Adrenal gland (tissue), 12 donors: ENCODE data around the gene NTPCR. TPM values are rescaled to one million over a fixed set of nuclear protein-coding genes. Genes with fewer than 3 reads are reported as not detected.
A peak's percentile ranks its signal among the peaks of the same experiment; 100 is the strongest.

Experiments
- DNase-seq, 7 donors: peaks; one replicate each; pipeline ENCODE4 v3.0.0-alpha.2; 2019 to 2020
- H3K27ac ChIP-seq, 5 donors: fragments of 200-600 bp; sonication (generic) in 4 of 5; 1 replicate in 3 of 5; 2 replicates in 2 of 5; pipeline versions ENCODE4 v1.5.1 to v1.8.0; 2016 to 2020; ENCODE audit warnings: mild to moderate bottlenecking in 1 of 5
- H3K27me3 ChIP-seq: fragments of 200-600 bp; 2 replicates; pipeline ENCODE4 v1.8.0; 2021
- H3K36me3 ChIP-seq, 2 donors: fragments of 200-600 bp; replicated peaks in 1 of 2; 1 replicate in 1 of 2; 2 replicates in 1 of 2; pipeline versions ENCODE4 v1.5.1 to v1.8.0; 2018 to 2022
- H3K4me1 ChIP-seq, 2 donors: fragments of 200-600 bp; replicated peaks in 1 of 2; 1 replicate in 1 of 2; 2 replicates in 1 of 2; pipeline versions ENCODE4 v1.5.1 to v1.8.0; 2018 to 2021
- H3K4me3 ChIP-seq, 4 donors: fragments of 200-600 bp; sonication (generic) in 3 of 4; one replicate each; pipeline ENCODE4 v1.5.1; 2016 to 2018
- H3K9me3 ChIP-seq, 3 donors: fragments of 200-600 bp; sonication (generic) in 1 of 3; replicated peaks in 1 of 3; 1 replicate in 2 of 3; 2 replicates in 1 of 3; pipeline versions ENCODE4 v1.5.1 to v1.8.0; 2016 to 2021
- CTCF ChIP-seq, 6 experiments: fragments of 450-650 bp in 4 of 6; fragments of 200-600 bp in 2 of 6; sonication (generic) in 1 of 6; IDR thresholded peaks; 1 replicate in 5 of 6; 2 replicates in 1 of 6; pipeline versions ENCODE4 v1.5.1 to v1.8.0; 2016 to 2021; ENCODE audit warnings: antibody characterized with exemption in 6 of 6, mild to moderate bottlenecking in 2 of 6, moderate library complexity in 1 of 6
- POLR2A ChIP-seq, 2 donors: fragments of 450-650 bp; IDR thresholded peaks; one replicate each; pipeline ENCODE4 v1.6.1; 2017; ENCODE audit warnings: antibody characterized with exemption in 2 of 2, mild to moderate bottlenecking in 2 of 2, moderate library complexity in 1 of 2
- WGBS, 4 donors: extraction: QIAGEN DNeasy Blood & Tissue Kit in 2 of 4; methylation state at CpG; one replicate each; pipeline versions ENCODE4 v1.1.5 to v1.1.7; 2013 to 2017; 5-methylcytosine and 5-hydroxymethylcytosine counted together
- intact Hi-C, 2 donors: fragments of 100-400 bp; cut with DNase I; formaldehyde crosslinking; loops; one replicate each; pipeline versions ENCODE4 v1.14.1 to v1.15.0; 2022 to 2023
- polyA plus RNA-seq, 3 donors: library from polyadenylated mRNA; stranded (reverse); fragments of 200-250 nt in 2 of 3; fragments of 350-450 nt in 1 of 3; fragmentation: Illumina TruSeq in 1 of 3; extraction: RNeasy Lipid Tissue Mini Kit (QIAGEN cat#74804) in 1 of 3; gene quantifications; one replicate each; pipeline ENCODE4 v1.2.3, GENCODE V29; 2013 to 2014
- total RNA-seq, 9 donors: library from RNA; depleted of rRNA in 4 of 9; stranded (reverse); fragments of >200 nt in 4 of 9; fragments of 120-200 nt in 1 of 9; fragmentation: NEBNext Ultra II Directional in 1 of 9; extraction: Animal tissue kit (Norgen Biotek cat#: 25700) in 1 of 9; gene quantifications; one replicate each; pipeline versions ENCODE4 v1.1.0 to v1.2.4, GENCODE V29; 2013 to 2023
- donor health status: healthy with polysubstance abuse.
- donor health status: Bipolar disorder and iron deficiency.
- donor health status: DM: yes; HTN: yes; CAD: no.
- donor health status: DM: no; HTN: no; CAD: no.
- donor health status: DM: no; HTN: no; CAD: no.
- donor health status: DM: yes; HTN: yes; CAD: no.

The NTPCR gene
- total and polyA plus RNA-seq, 12 donors: 17.3 to 72.0 (median 57.2) TPM

- Histone ChIP-seq H3K27me3 (no peaks in the 10 kb centered on the region), H3K4me1 (no peaks in the 10 kb centered on the region), H3K9me3 (no peaks in the 10 kb centered on the region), H3K27ac (no peak overlapping the region), H3K36me3 (no peaks in the 10 kb centered on the region), H3K4me3 (no peak overlapping the region)
- TF ChIP-seq CTCF (IDR thresholded peaks at IDR 0.05) (no peak), POLR2A (IDR thresholded peaks at IDR 0.05) (no peak)
- intact Hi-C loops: loop anchor here in 1 of 2 donors (10.0 kb wide), 1 partner anchor 309 kb away; the partner anchor contains the start of gene SIPA1L2
- DNase-seq: no peak
- 56 to 66% (median 62%) methylated on average over 9 of the region's 9 CpGs for WGBS, 4 donors
Observed at GRCh38 chr1:232943679-232944252, 6.6 kb upstream of the NTPCR start.

- no peak overlapping the region for H3K4me3 ChIP-seq
- TF ChIP-seq POLR2A (IDR thresholded peaks at IDR 0.05) (no peak), CTCF (IDR thresholded peaks at IDR 0.05) (no peak)
- 73 to 89% (median 82%) methylated on average over 5 of the region's 5 CpGs for WGBS, 4 donors
- intact Hi-C loops: loop anchor here in 1 of 2 donors (10.0 kb wide), 1 partner anchor 310 kb away; the partner anchor contains the start of gene SIPA1L2
- no peaks in the 10 kb centered on the region for H3K4me1 ChIP-seq
- DNase-seq: no peak
- H3K36me3 ChIP-seq: no peaks in the 10 kb centered on the region
- no peaks in the 10 kb centered on the region for H3K27me3 ChIP-seq
- H3K9me3 ChIP-seq: no peaks in the 10 kb centered on the region
- H3K27ac ChIP-seq: no peak overlapping the region
Observed at GRCh38 chr1:232944347-232944746, 6.1 kb upstream of the NTPCR start.

GRCh38 chr1:232949636-232950196 is 695 bp upstream of the NTPCR start:
- H3K36me3 ChIP-seq: no peaks in the 10 kb centered on the region
- no peak for DNase-seq
- peaks cover 9 to 15% of the 10 kb centered on the region in 2 donors for H3K4me1 ChIP-seq
- intact Hi-C loops: loop anchor here in 1 of 2 donors (10.0 kb wide), 1 partner anchor 315 kb away; the partner anchor contains the start of gene SIPA1L2
- H3K9me3 ChIP-seq: no peaks in the 10 kb centered on the region
- H3K27me3 ChIP-seq: no peaks in the 10 kb centered on the region
- H3K4me3 ChIP-seq: peak overlapping the region in 3 of 4 donors; percentile 74 to 93 (median 85)
- WGBS, 4 donors: 88 to 92% (median 88%) methylated on average over 5 of the region's 5 CpGs
- no peak for TF ChIP-seq POLR2A (IDR thresholded peaks at IDR 0.05)
- TF ChIP-seq CTCF (IDR thresholded peaks at IDR 0.05): no peak
- H3K27ac ChIP-seq: peak overlapping the region in 4 of 5 donors; percentile 19 to 89 (median 70)

GRCh38 chr1:232951180-232951579 is 769 bp downstream of the NTPCR start:
- DNase-seq: peak in 1 of 7 donors; percentile 14
- TF ChIP-seq POLR2A (IDR thresholded peaks at IDR 0.05): no peak
- no peak for TF ChIP-seq CTCF (IDR thresholded peaks at IDR 0.05)
- Histone ChIP-seq H3K36me3 (no peaks in the 10 kb centered on the region), H3K27ac (peak overlapping the region in 1 of 5 donors; percentile 89), H3K4me1 (peaks cover 9 to 15% of the 10 kb centered on the region in 2 donors), H3K4me3 (peak overlapping the region in 2 of 4 donors; percentile 85 to 93), H3K27me3 (no peaks in the 10 kb centered on the region), H3K9me3 (no peaks in the 10 kb centered on the region)
- WGBS, 4 donors: 20 to 26% (median 23%) methylated on average over 5 of the region's 5 CpGs
- intact Hi-C loops: no loop called here
